KMS-11 (cell line): ENCODE results near the gene CCNB3.

Experiments used
- H2AFZ ChIP-seq: fragments of 200-600 bp; sonication (generic); 2 replicates; pipeline ENCODE4 v1.6.1; 2016; ENCODE audit warnings: antibody characterized with exemption, mixed run types, low read depth
- H3K27ac ChIP-seq: fragments of 200-600 bp; sonication (generic); 2 replicates; pipeline ENCODE4 v1.6.1; 2016; ENCODE audit warnings: mild to moderate bottlenecking, mixed run types
- H3K27me3 ChIP-seq: fragments of 200-600 bp; sonication (generic); 2 replicates; pipeline ENCODE4 v1.6.1; 2017; ENCODE audit warnings: mild to moderate bottlenecking, low read depth, mixed run types, moderate library complexity; ENCODE audit not compliant: insufficient read depth
- H3K36me3 ChIP-seq: fragments of 200-600 bp; sonication (generic); 2 replicates; pipeline ENCODE4 v1.6.1; 2017; ENCODE audit warnings: mild to moderate bottlenecking, mixed run types; ENCODE audit not compliant: insufficient read depth
- H3K4me1 ChIP-seq: fragments of 200-600 bp; sonication (generic); 2 replicates; pipeline ENCODE4 v1.6.1; 2016; ENCODE audit warnings: mild to moderate bottlenecking, low read depth, mixed run types; ENCODE audit not compliant: poor library complexity, severe bottlenecking
- H3K4me2 ChIP-seq: fragments of 200-600 bp; sonication (generic); 2 replicates; pipeline ENCODE4 v1.7.0; 2016; ENCODE audit warnings: mild to moderate bottlenecking, mixed run types
- H3K4me3 ChIP-seq: fragments of 200-600 bp; sonication (generic); IDR thresholded peaks from 2 replicates; pipeline ENCODE4 v1.6.1; 2017; ENCODE audit warnings: low read depth, low read length, mixed read lengths; ENCODE audit not compliant: insufficient read depth
- H3K79me2 ChIP-seq: fragments of 200-600 bp; sonication (generic); 2 replicates; pipeline ENCODE4 v1.6.1; 2016; ENCODE audit warnings: low read depth, mixed run types; ENCODE audit not compliant: insufficient read depth
- H3K9ac ChIP-seq: fragments of 200-600 bp; sonication (generic); 2 replicates; pipeline ENCODE4 v1.6.1; 2016; ENCODE audit warnings: mild to moderate bottlenecking, mixed run types
- H4K20me1 ChIP-seq: fragments of 200-600 bp; sonication (generic); 2 replicates; pipeline ENCODE4 v1.6.1; 2016; ENCODE audit warnings: mild to moderate bottlenecking, mixed run types; ENCODE audit not compliant: insufficient read depth
- CTCF ChIP-seq: fragments of 200-600 bp; sonication (generic); conservative IDR thresholded peaks from 2 replicates; pipeline ENCODE4 v1.6.1; 2017; ENCODE audit warnings: low read depth, mild to moderate bottlenecking, antibody characterized with exemption, low read length, moderate library complexity, mixed read lengths

The CCNB3 gene

GRCh38 chrX:50393902-50394301, 189.3 kb downstream of the CCNB3 start:
- no peak overlapping the region for H3K27ac ChIP-seq
- H3K4me3 ChIP-seq = no peak overlapping the region
- H3K9ac ChIP-seq = no peak overlapping the region
- no peak for TF ChIP-seq CTCF
- no peak overlapping the region for H2AFZ ChIP-seq
- no peaks in the 10 kb centered on the region for H3K36me3 ChIP-seq
- H3K4me2 ChIP-seq = no peak overlapping the region
- H3K4me1 ChIP-seq = no peaks in the 10 kb centered on the region
- H3K79me2 ChIP-seq = no peaks in the 10 kb centered on the region
- no peaks in the 10 kb centered on the region for H4K20me1 ChIP-seq
- no peaks in the 10 kb centered on the region for H3K27me3 ChIP-seq
